ENCODE data around the gene CHD2. TPM values are rescaled to one million over a fixed set of nuclear protein-coding genes. Genes with fewer than 3 reads are reported as not detected.
A peak's percentile ranks its signal among the peaks of the same experiment; 100 is the strongest.

The CHD2 gene
- total and polyA plus RNA-seq, 4 experiments from 2014 or later = 28.4 to 351 (median 224) TPM

DNA sequence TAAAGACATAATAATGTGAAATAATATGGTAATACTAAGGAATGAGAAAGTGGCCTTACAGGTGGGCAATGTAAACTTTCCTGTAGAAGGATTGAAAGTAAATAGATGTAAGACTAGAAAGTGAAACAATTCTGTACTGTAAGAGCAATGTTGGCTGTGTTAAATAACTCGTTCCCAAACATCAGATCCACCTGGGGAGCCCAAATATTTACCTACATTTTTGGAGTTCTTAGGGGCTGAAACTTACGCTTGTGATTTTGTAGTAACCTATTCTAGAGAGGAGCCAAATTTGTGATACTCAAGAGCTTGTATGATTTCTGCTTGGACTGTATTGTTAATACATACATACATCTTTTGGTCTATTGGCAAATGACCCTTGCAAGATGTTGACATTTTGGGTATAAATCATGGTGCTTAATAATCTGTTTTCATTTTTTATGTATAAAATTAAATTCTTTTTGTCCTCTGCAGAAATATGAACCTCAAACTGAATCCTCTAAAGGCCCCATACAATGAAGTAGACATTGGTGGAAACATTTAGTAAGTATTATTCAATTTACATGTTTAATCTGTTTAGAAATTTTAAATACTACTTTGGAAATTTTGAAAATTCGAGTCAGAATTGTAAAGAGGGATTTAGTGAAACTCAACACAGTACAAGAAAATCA lies 8.5 kb upstream of the CHD2 start:
- peak overlapping the region; percentile 56 to 89 (median 78) for H3K4me3 Mint-ChIP-seq
- peaks cover 98% of the 10 kb centered on the region for H3K4me1 ChIP-seq (ENCODE audit: insufficient read depth, low read length)
- no peaks in the 10 kb centered on the region for H3K27me3 Mint-ChIP-seq
- H3K36me3 Mint-ChIP-seq = peaks cover 61 to 77% of the 10 kb centered on the region in 2 donors
- no peak for DNase-seq
- H3K27ac Mint-ChIP-seq = peak overlapping the region; percentile 82 to 98 (median 86)
- H3K9me3 ChIP-seq (ENCODE audit: control insufficient read depth in 1 of 2, low read length in 2 of 2) = no peaks in the 10 kb centered on the region
- no peaks in the 10 kb centered on the region for H3K9me3 Mint-ChIP-seq
- no peaks in the 10 kb centered on the region for H3K27me3 ChIP-seq (ENCODE audit: insufficient read depth, low read length)
- peak overlapping the region; percentile 34 for H3K27ac ChIP-seq (ENCODE audit: low read depth, low read length)
- ChIA-PET CTCF (ENCODE audit: partially characterized antibody) (interaction anchor here (1.2 to 1.7 kb wide), 3 partner anchors 26 to 82 kb away, joined by 3 read pairs; no protein-coding TSS in a partner anchor), POLR2A (ENCODE audit: partially characterized antibody) (interaction anchor here (1.0 to 22.9 kb wide), 7 partner anchors 9 to 84 kb away, joined by 3 to 1104 read pairs (median 36); partner anchors contain the start of gene CHD2)
- intact Hi-C loops (cut with micrococcal nuclease) = no loop called here
- peaks cover 55% of the 10 kb centered on the region for H3K36me3 ChIP-seq (ENCODE audit: insufficient read depth, low read length)
- peaks cover 55 to 91% (median 68%) of the 10 kb centered on the region in 4 donors for H3K4me1 Mint-ChIP-seq
- no peak overlapping the region for H3K4me3 ChIP-seq (ENCODE audit: low read length in 2 of 2)

DNA sequence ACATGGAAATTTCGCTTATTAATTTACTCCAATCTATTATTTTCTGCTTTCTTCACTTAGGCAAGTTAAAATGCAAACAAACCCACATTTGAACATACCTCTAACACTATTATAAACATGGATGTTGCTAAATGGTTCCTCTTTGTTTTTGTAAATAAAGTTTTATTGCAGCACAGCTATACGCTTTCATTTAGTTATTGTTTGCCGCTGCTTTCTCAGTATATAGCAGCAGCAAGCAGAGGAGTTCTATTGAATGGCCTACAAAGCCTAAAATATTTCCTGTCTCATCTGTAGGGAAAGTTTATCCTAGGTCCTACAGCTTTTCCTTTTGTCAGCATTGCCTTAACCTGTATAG lies 7.9 kb upstream of the CHD2 start:
- DNase-seq = no peak
- no peaks in the 10 kb centered on the region for H3K9me3 ChIP-seq (ENCODE audit: control insufficient read depth in 1 of 2, low read length in 2 of 2)
- intact Hi-C loops (cut with micrococcal nuclease) = no loop called here
- Mint-ChIP-seq H3K36me3 (peaks cover 61 to 77% of the 10 kb centered on the region in 2 donors), H3K27me3 (no peaks in the 10 kb centered on the region), H3K4me1 (peaks cover 53 to 91% (median 67%) of the 10 kb centered on the region in 4 donors), H3K27ac (peak overlapping the region in 4 of 7 donors; percentile 22 to 98 (median 74)), H3K4me3 (peak overlapping the region in 6 of 8 donors; percentile 27 to 71 (median 43)), H3K9me3 (no peaks in the 10 kb centered on the region)
- ChIA-PET POLR2A (ENCODE audit: partially characterized antibody) (interaction anchor here (1.0 to 22.9 kb wide), 8 partner anchors 10 to 85 kb away, joined by 3 to 1104 read pairs (median 22); partner anchors contain the start of gene CHD2), CTCF (ENCODE audit: partially characterized antibody) (interaction anchor here (1.2 to 1.7 kb wide), 3 partner anchors 25 to 82 kb away, joined by 3 read pairs; no protein-coding TSS in a partner anchor)
- peaks cover 51% of the 10 kb centered on the region for H3K36me3 ChIP-seq (ENCODE audit: insufficient read depth, low read length)
- peaks cover 98% of the 10 kb centered on the region for H3K4me1 ChIP-seq (ENCODE audit: insufficient read depth, low read length)
- no peak overlapping the region for H3K4me3 ChIP-seq (ENCODE audit: low read length in 2 of 2)
- peak overlapping the region; percentile 34 for H3K27ac ChIP-seq (ENCODE audit: low read depth, low read length)
- no peaks in the 10 kb centered on the region for H3K27me3 ChIP-seq (ENCODE audit: insufficient read depth, low read length)

DNA sequence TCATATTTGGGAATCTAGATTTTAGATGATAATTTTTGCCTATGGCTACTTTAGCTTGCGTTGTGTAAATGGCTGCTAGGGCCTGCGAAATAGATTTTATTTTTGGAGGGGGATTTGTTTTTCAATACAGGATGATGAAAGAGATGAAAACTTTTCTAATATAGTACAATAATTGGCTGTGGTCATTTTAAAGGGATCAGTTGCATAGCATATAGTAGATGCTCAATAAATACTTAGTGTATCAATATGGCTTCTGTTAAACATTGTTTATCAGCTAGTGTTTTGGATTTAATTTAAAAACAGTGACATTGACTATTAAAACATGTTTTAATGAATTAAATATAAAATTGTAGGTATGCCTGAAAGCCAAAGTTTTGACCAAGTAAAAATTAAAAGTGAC lies 6.9 kb upstream of the CHD2 start:
- Histone ChIP-seq H3K4me3 (ENCODE audit: low read length in 2 of 2) (no peak overlapping the region), H3K27me3 (ENCODE audit: insufficient read depth, low read length) (no peaks in the 10 kb centered on the region), H3K36me3 (ENCODE audit: insufficient read depth, low read length) (peaks cover 57% of the 10 kb centered on the region), H3K9me3 (ENCODE audit: control insufficient read depth in 1 of 2, low read length in 2 of 2) (no peaks in the 10 kb centered on the region), H3K27ac (ENCODE audit: low read depth, low read length) (peak overlapping the region; percentile 21), H3K4me1 (ENCODE audit: insufficient read depth, low read length) (peaks cover 98% of the 10 kb centered on the region)
- intact Hi-C loops (cut with micrococcal nuclease) = no loop called here
- no peaks in the 10 kb centered on the region for H3K27me3 Mint-ChIP-seq
- ChIA-PET CTCF (ENCODE audit: partially characterized antibody) (interaction anchor here (0.9 to 3.3 kb wide), 10 partner anchors 8 to 96 kb away, joined by 3 to 12 read pairs (median 3); no protein-coding TSS in a partner anchor), POLR2A (ENCODE audit: partially characterized antibody) (interaction anchor here (0.7 to 22.9 kb wide), 13 partner anchors 9 to 96 kb away, joined by 3 to 1104 read pairs (median 6); partner anchors contain the start of gene CHD2)
- H3K4me1 Mint-ChIP-seq = peaks cover 55 to 90% (median 68%) of the 10 kb centered on the region in 4 donors
- peak overlapping the region; percentile 60 to 98 (median 80) for H3K27ac Mint-ChIP-seq
- peaks cover 68 to 79% of the 10 kb centered on the region in 2 donors for H3K36me3 Mint-ChIP-seq
- DNase-seq = no peak
- H3K4me3 Mint-ChIP-seq = peak overlapping the region in 5 of 8 donors; percentile 67 to 82 (median 74)
- H3K9me3 Mint-ChIP-seq = no peaks in the 10 kb centered on the region

DNA sequence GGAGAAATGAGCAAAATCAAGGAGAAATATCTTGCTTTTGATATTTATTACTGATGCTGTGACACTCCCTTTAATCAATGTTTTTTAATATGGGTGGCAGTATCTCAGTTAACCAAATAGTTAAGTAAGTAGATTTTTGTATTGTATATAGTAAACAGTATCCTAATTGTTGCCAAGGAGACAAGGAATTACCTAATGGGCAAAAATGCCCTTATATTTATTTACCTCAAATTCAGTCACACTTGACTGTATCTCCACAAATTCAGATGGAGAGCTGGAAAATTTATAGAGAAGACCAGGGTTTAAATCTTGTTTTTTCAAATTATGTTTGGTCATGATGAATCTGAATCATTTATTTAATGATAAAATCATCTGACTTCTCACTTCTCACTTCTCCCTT lies 3.6 kb upstream of the CHD2 start:
- H3K36me3 Mint-ChIP-seq = peaks cover 65 to 87% of the 10 kb centered on the region in 2 donors
- no peak for DNase-seq
- no peaks in the 10 kb centered on the region for H3K27me3 Mint-ChIP-seq
- intact Hi-C loops (cut with micrococcal nuclease) = no loop called here
- Histone ChIP-seq H3K9me3 (ENCODE audit: control insufficient read depth in 1 of 2, low read length in 2 of 2) (no peaks in the 10 kb centered on the region), H3K36me3 (ENCODE audit: insufficient read depth, low read length) (peaks cover 55% of the 10 kb centered on the region), H3K4me1 (ENCODE audit: insufficient read depth, low read length) (peaks cover 84% of the 10 kb centered on the region), H3K27me3 (ENCODE audit: insufficient read depth, low read length) (no peaks in the 10 kb centered on the region), H3K4me3 (ENCODE audit: low read length in 2 of 2) (no peak overlapping the region), H3K27ac (ENCODE audit: low read depth, low read length) (peak overlapping the region; percentile 55)
- ChIA-PET POLR2A (ENCODE audit: partially characterized antibody) (interaction anchor here (1.7 to 22.9 kb wide), 12 partner anchors 7 to 89 kb away, joined by 4 to 1104 read pairs (median 24); no protein-coding TSS in a partner anchor), CTCF (ENCODE audit: partially characterized antibody) (interaction anchor here (1.2 to 1.6 kb wide), 2 partner anchors 8 to 96 kb away, joined by 3 to 4 read pairs; no protein-coding TSS in a partner anchor)
- peak overlapping the region; percentile 73 to 98 (median 77) for H3K27ac Mint-ChIP-seq
- peaks cover 47 to 84% (median 64%) of the 10 kb centered on the region in 4 donors for H3K4me1 Mint-ChIP-seq
- peak overlapping the region in 7 of 8 donors; percentile 22 to 79 (median 46) for H3K4me3 Mint-ChIP-seq
- peaks cover 0 to 7% (median 0%) of the 10 kb centered on the region in 8 donors for H3K9me3 Mint-ChIP-seq

DNA sequence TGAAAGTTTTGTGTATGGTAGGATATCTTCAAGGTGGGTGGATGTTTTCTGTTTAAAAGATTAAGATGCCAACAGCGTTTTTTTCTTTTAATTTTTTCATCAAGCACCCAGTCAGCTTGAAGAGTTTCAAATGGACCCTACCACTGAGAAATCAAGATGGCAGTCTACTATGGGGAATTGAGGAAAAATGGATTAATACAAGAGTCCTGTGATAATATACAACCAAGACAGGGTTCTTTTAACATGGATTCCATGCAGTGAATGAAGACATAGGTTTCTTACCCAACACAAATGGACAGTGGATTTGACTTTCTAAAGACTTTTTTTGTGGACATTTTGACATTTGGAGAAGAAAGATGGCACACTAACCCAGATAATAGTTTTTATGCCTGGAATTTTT lies 2.5 kb upstream of the CHD2 start:
- Histone ChIP-seq H3K9me3 (ENCODE audit: control insufficient read depth in 1 of 2, low read length in 2 of 2) (no peaks in the 10 kb centered on the region), H3K27me3 (ENCODE audit: insufficient read depth, low read length) (no peaks in the 10 kb centered on the region), H3K36me3 (ENCODE audit: insufficient read depth, low read length) (peaks cover 47% of the 10 kb centered on the region), H3K4me3 (ENCODE audit: low read length in 2 of 2) (no peak overlapping the region), H3K4me1 (ENCODE audit: insufficient read depth, low read length) (peaks cover 79% of the 10 kb centered on the region), H3K27ac (ENCODE audit: low read depth, low read length) (no peak overlapping the region)
- ChIA-PET POLR2A (ENCODE audit: partially characterized antibody) (interaction anchor here (1.0 to 22.9 kb wide), 9 partner anchors 9 to 100 kb away, joined by 3 to 1104 read pairs (median 30); no protein-coding TSS in a partner anchor), CTCF (ENCODE audit: partially characterized antibody) (interaction anchor here (1.0 to 1.6 kb wide), 4 partner anchors 9 to 100 kb away, joined by 3 to 5 read pairs (median 4); no protein-coding TSS in a partner anchor)
- peaks cover 41 to 76% (median 59%) of the 10 kb centered on the region in 4 donors for H3K4me1 Mint-ChIP-seq
- peak overlapping the region in 5 of 7 donors; percentile 47 to 98 (median 74) for H3K27ac Mint-ChIP-seq
- DNase-seq = no peak
- H3K9me3 Mint-ChIP-seq = peaks cover 0 to 7% (median 0%) of the 10 kb centered on the region in 8 donors
- H3K4me3 Mint-ChIP-seq = peak overlapping the region in 7 of 8 donors; percentile 4 to 79 (median 43)
- H3K36me3 Mint-ChIP-seq = peaks cover 58 to 81% of the 10 kb centered on the region in 2 donors
- intact Hi-C loops (cut with micrococcal nuclease) = no loop called here
- no peaks in the 10 kb centered on the region for H3K27me3 Mint-ChIP-seq

DNA sequence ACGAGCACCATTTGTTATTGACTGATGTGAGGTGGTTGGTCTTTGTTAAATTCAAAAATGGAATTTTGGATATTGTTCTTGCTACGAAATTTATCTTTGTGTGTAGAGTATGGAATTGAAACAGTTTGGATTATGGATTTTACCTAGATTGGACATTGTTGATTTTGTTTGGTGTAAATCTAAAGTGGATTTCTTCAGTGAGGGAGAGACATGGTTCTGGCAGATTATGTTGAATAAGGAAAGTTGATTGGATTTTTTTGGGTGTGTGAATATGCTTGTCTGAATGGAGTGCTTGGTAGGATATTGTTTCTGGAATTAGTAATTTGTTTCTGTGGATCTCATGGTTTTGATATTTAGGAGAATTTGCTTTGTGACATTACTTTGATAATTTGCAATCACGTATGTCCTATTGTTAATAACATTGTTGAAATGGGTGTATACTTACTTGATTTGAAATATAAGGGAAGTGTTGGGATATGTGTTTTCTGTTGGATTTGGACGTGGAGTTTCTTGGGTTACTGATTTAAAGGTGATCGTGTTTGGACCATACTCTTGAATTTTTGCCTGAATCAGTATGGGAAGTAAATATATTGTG lies 1.0 kb upstream of the CHD2 start:
- Histone ChIP-seq H3K27me3 (ENCODE audit: insufficient read depth, low read length) (no peaks in the 10 kb centered on the region), H3K4me3 (ENCODE audit: low read length in 2 of 2) (no peak overlapping the region), H3K4me1 (ENCODE audit: insufficient read depth, low read length) (peaks cover 75% of the 10 kb centered on the region), H3K36me3 (ENCODE audit: insufficient read depth, low read length) (peaks cover 34% of the 10 kb centered on the region), H3K9me3 (ENCODE audit: control insufficient read depth in 1 of 2, low read length in 2 of 2) (no peaks in the 10 kb centered on the region), H3K27ac (ENCODE audit: low read depth, low read length) (peak overlapping the region; percentile 95)
- Mint-ChIP-seq H3K4me1 (peaks cover 37 to 74% (median 58%) of the 10 kb centered on the region in 4 donors), H3K27ac (peak overlapping the region; percentile 73 to 100 (median 98)), H3K4me3 (peak overlapping the region; percentile 37 to 96 (median 62)), H3K27me3 (no peaks in the 10 kb centered on the region), H3K9me3 (peaks cover 0 to 7% (median 0%) of the 10 kb centered on the region in 8 donors), H3K36me3 (peaks cover 54 to 82% of the 10 kb centered on the region in 2 donors)
- POLR2A ChIA-PET (ENCODE audit: partially characterized antibody) = interaction anchor here (0.9 to 22.9 kb wide), 18 partner anchors 7 to 102 kb away, joined by 3 to 1104 read pairs (median 37); no protein-coding TSS in a partner anchor
- CTCF ChIA-PET (ENCODE audit: partially characterized antibody) = interaction anchor here (1.1 to 2.7 kb wide), 12 partner anchors 10 to 102 kb away, joined by 3 to 24 read pairs (median 8); no protein-coding TSS in a partner anchor
- intact Hi-C loops (cut with micrococcal nuclease) = no loop called here
- no peak for DNase-seq

Measured in CD4-positive, alpha-beta memory T cell (primary cell).